Amniotic stem cell (primary cell): ENCODE results near the gene FBXL12.
A peak's percentile ranks its signal among the peaks of the same experiment; 100 is the strongest.
"Not testable (repeated sequence)": the region's sequence is repeated elsewhere in the genome, so short reads cannot be mapped to it uniquely, and the experiment has no call there.

Source experiments
- DNase-seq: peaks from one replicate; lab custom pipeline; 2025; lab: John Stamatoyannopoulos, UW

The FBXL12 gene

GRCh38 chr19:9838324-9838723 lies 19.4 kb upstream of the FBXL12 start:
- no peak for DNase-seq

- DNase-seq = peak; percentile 5
Observed at GRCh38 chr19:9836021-9836420, 17.1 kb upstream of the FBXL12 start.

- no peak for DNase-seq
Observed at GRCh38 chr19:9835507-9835949, 16.6 kb upstream of the FBXL12 start.

- DNase-seq = peak; percentile 99
Observed at GRCh38 chr19:9834726-9835506, 16.0 kb upstream of the FBXL12 start, which contains the start of gene PIN1. TSS of gene PIN1 (plus strand) at chr19:9835318. CDS start at chr19:9835345, 27 bp downstream.

GRCh38 chr19:9834307-9834725 lies 15.4 kb upstream of the FBXL12 start:
- no peak for DNase-seq

GRCh38 chr19:9828551-9829063 lies 9.7 kb upstream of the FBXL12 start:
- DNase-seq = no peak

GRCh38 chr19:9827289-9828238 lies 8.7 kb upstream of the FBXL12 start, which contains the start of gene UBL5:
TSS of gene UBL5 (plus strand) at chr19:9827918. CDS start at chr19:9828338, 420 bp downstream.
- peak; percentile 64 for DNase-seq

GRCh38 chr19:9823816-9824215 lies 4.9 kb upstream of the FBXL12 start:
- no peak for DNase-seq

GRCh38 chr19:9820034-9820433 lies 1.2 kb upstream of the FBXL12 start:
- not testable (repeated sequence) for DNase-seq

GRCh38 chr19:9819596-9819909 lies 674 bp upstream of the FBXL12 start:
- no peak for DNase-seq

- no peak for DNase-seq
Observed at GRCh38 chr19:9818175-9818733, 625 bp downstream of the FBXL12 start.

- DNase-seq = no peak
Observed at GRCh38 chr19:9811139-9811538, 7.7 kb downstream of the FBXL12 start.

GRCh38 chr19:9808855-9809824 lies 9.7 kb downstream of the FBXL12 start:
- DNase-seq = no peak

- no peak for DNase-seq
Observed at GRCh38 chr19:9806803-9807202, 12.1 kb downstream of the FBXL12 start.

- DNase-seq = no peak
Observed at GRCh38 chr19:9801976-9802375, 16.9 kb downstream of the FBXL12 start.

- DNase-seq = no peak
Observed at GRCh38 chr19:9799162-9799561, 19.7 kb downstream of the FBXL12 start.

GRCh38 chr19:9797871-9798270 lies 21.0 kb downstream of the FBXL12 start:
- DNase-seq = no peak

GRCh38 chr19:9796113-9796773 lies 22.6 kb downstream of the FBXL12 start:
- peak; percentile 40 for DNase-seq

- DNase-seq = peak; percentile 10
Observed at GRCh38 chr19:9793071-9793591, 25.7 kb downstream of the FBXL12 start.
